Body of pancreas (tissue), 4 donors: ENCODE data around the gene GCLM.

ENCODE experiments used
- CTCF ChIP-seq, 7 experiments: fragments of 450-650 bp in 4 of 7; fragments of 200-600 bp in 3 of 7; sonication (generic) in 3 of 7; IDR thresholded peaks; one replicate each; pipeline ENCODE4 v1.5.1; 2016 to 2019; ENCODE audit warnings: antibody characterized with exemption in 7 of 7
- POLR2A ChIP-seq, 3 donors: fragments of 450-650 bp; IDR thresholded peaks; one replicate each; pipeline ENCODE4 v1.6.1; 2016; ENCODE audit warnings: antibody characterized with exemption in 3 of 3, mild to moderate bottlenecking in 2 of 3

- TF ChIP-seq POLR2A (IDR thresholded peaks at IDR 0.05) (no peak), CTCF (IDR thresholded peaks at IDR 0.05) (no peak)
Observed at GRCh38 chr1:93905051-93905450, 4.2 kb downstream of the GCLM start.
